Neuronal stem cell (in vitro differentiated cells): Measurements from ENCODE around the gene MYL3.
A peak's percentile ranks its signal among the peaks of the same experiment; 100 is the strongest.

Source experiments
- DNase-seq: peaks from one replicate; pipeline ENCODE4 v3.0.0-alpha.2; 2013; ENCODE audit warnings: low spot score
- H2AFZ ChIP-seq: one replicate; pipeline ENCODE4 v1.6.1; 2013; ENCODE audit warnings: mild to moderate bottlenecking, low read length, inconsistent platforms
- H2AK5ac ChIP-seq: 2 replicates; pipeline ENCODE4 v1.6.1; 2013; ENCODE audit warnings: low read depth, mild to moderate bottlenecking, inconsistent platforms, low read length, moderate library complexity, mixed read lengths
- H2BK120ac ChIP-seq: 2 replicates; pipeline ENCODE4 v1.6.1; 2013; ENCODE audit warnings: low read depth, mild to moderate bottlenecking, inconsistent platforms, low read length, moderate library complexity, mixed read lengths
- H2BK12ac ChIP-seq: one replicate; pipeline ENCODE4 v1.6.1; 2013; ENCODE audit warnings: low read length, inconsistent platforms
- H2BK15ac ChIP-seq: 2 replicates; pipeline ENCODE4 v1.6.1; 2013; ENCODE audit warnings: mild to moderate bottlenecking, low read length, inconsistent platforms, mixed read lengths
- H2BK5ac ChIP-seq: one replicate; pipeline ENCODE4 v1.6.1; 2013; ENCODE audit warnings: inconsistent platforms, mild to moderate bottlenecking, low read length, moderate library complexity
- H3K14ac ChIP-seq: one replicate; pipeline ENCODE4 v1.6.1; 2013; ENCODE audit warnings: low read length, inconsistent platforms
- H3K18ac ChIP-seq: 2 replicates; pipeline ENCODE4 v1.6.1; 2013; ENCODE audit warnings: low read length, inconsistent platforms
- H3K23ac ChIP-seq: 2 replicates; pipeline ENCODE4 v1.6.1; 2013; ENCODE audit warnings: low read depth, mild to moderate bottlenecking, mixed read lengths, low read length, inconsistent platforms; ENCODE audit not compliant: poor library complexity
- H3K27ac ChIP-seq: replicated peaks from 3 replicates; pipeline ENCODE4 v1.5.1; 2013; ENCODE audit warnings: low read length, inconsistent platforms
- H3K27me3 ChIP-seq, 3 experiments: 2 replicates each; pipeline ENCODE4 v1.6.1; 2013; ENCODE audit warnings: low read length in 3 of 3, mild to moderate bottlenecking in 2 of 3, inconsistent platforms in 1 of 3, low read depth in 1 of 3, mixed read lengths in 1 of 3, moderate library complexity in 1 of 3; ENCODE audit not compliant: control insufficient read depth in 3 of 3, insufficient read depth in 3 of 3
- H3K36me3 ChIP-seq, 2 donors: replicated peaks in 1 of 2; 2 replicates each; pipeline ENCODE4 v1.6.1; 2013; ENCODE audit warnings: low read length in 2 of 2; ENCODE audit not compliant: control insufficient read depth in 2 of 2, insufficient read depth in 2 of 2
- H3K4ac ChIP-seq: 2 replicates; pipeline ENCODE4 v1.6.1; 2013; ENCODE audit warnings: inconsistent platforms, mild to moderate bottlenecking, low read length, moderate library complexity
- H3K4me1 ChIP-seq, 2 donors: 1 replicate in 1 of 2; 2 replicates in 1 of 2; pipeline ENCODE4 v1.6.1; 2013; ENCODE audit warnings: low read length in 2 of 2, low read depth in 1 of 2; ENCODE audit not compliant: control insufficient read depth in 2 of 2, insufficient read depth in 1 of 2
- H3K4me2 ChIP-seq: one replicate; pipeline ENCODE4 v1.6.1; 2013; ENCODE audit warnings: mild to moderate bottlenecking, low read length, inconsistent platforms; ENCODE audit not compliant: insufficient read depth, poor library complexity, severe bottlenecking
- H3K4me3 ChIP-seq, 2 donors: 2 replicates each; pipeline ENCODE4 v1.5.1; 2013; ENCODE audit warnings: low read length in 2 of 2, mild to moderate bottlenecking in 2 of 2, inconsistent platforms in 1 of 2, moderate library complexity in 1 of 2
- H3K79me1 ChIP-seq: one replicate; pipeline ENCODE4 v1.6.1; 2013; ENCODE audit warnings: low read depth, mild to moderate bottlenecking, inconsistent platforms, low read length, moderate library complexity
- H3K9ac ChIP-seq: one replicate; pipeline ENCODE4 v1.6.1; 2013; ENCODE audit warnings: mild to moderate bottlenecking, low read depth, low read length, inconsistent platforms; ENCODE audit not compliant: poor library complexity
- H3K9me3 ChIP-seq, 2 donors: replicated peaks in 1 of 2; 2 replicates each; pipeline versions ENCODE3 to v1.6.1; 2013; ENCODE audit warnings: low read length in 2 of 2, mild to moderate bottlenecking in 2 of 2, inconsistent platforms in 1 of 2, low read depth in 1 of 2, mixed read lengths in 1 of 2, moderate library complexity in 1 of 2; ENCODE audit not compliant: control insufficient read depth in 2 of 2, insufficient read depth in 1 of 2
- H4K8ac ChIP-seq: one replicate; pipeline ENCODE4 v1.6.1; 2013; ENCODE audit warnings: low read depth, mild to moderate bottlenecking, inconsistent platforms, low read length, moderate library complexity
- H4K91ac ChIP-seq: one replicate; pipeline ENCODE4 v1.6.1; 2013; ENCODE audit warnings: low read length, low read depth, mild to moderate bottlenecking, inconsistent platforms; ENCODE audit not compliant: poor library complexity
- WGBS, 2 donors: extraction: QIAGEN DNeasy Blood & Tissue Kit; methylation state at CpG; one replicate each; pipeline ENCODE4 v1.1.7; 2013; ENCODE audit warnings: missing lambda C conversion rate in 2 of 2, mixed read lengths in 1 of 2; ENCODE audit not compliant: insufficient read length in 2 of 2, insufficient replicate concordance in 1 of 2; ENCODE audit errors: extremely low coverage in 2 of 2; 5-methylcytosine and 5-hydroxymethylcytosine counted together

The MYL3 gene

GRCh38 chr3:46877406-46878125 lies 14.3 kb upstream of the MYL3 start, which contains the start of gene PTH1R:
PTH1R (plus strand) TSS chr3:46877721; CDS start chr3:46883560, 5,839 bp downstream.
- peak within 1 kb of the TSS; percentile 4 for H3K9ac ChIP-seq
- peak within 1 kb of the TSS; percentile 94 for H2BK15ac ChIP-seq
- peak within 1 kb of the TSS; percentile 6 for H3K23ac ChIP-seq
- peaks cover 9 to 94% (median 26%) of the 10 kb centered on the region in 3 experiments for H3K27me3 ChIP-seq
- H3K14ac ChIP-seq: peak within 1 kb of the TSS; percentile 84
- H3K4ac ChIP-seq: peak within 1 kb of the TSS; percentile 72
- H2BK120ac ChIP-seq: peak within 1 kb of the TSS; percentile 74
- no peak within 1 kb of the TSS for H4K91ac ChIP-seq
- no peak within 1 kb of the TSS for H4K8ac ChIP-seq
- H2AK5ac ChIP-seq: peak within 1 kb of the TSS; percentile 47
- no peak for DNase-seq
- WGBS, 2 donors: no CpG with 5 or more reads among the region's 7 CpGs
- peaks cover 0 to 2% of the 10 kb centered on the region in 2 donors for H3K9me3 ChIP-seq
- no peaks in the 10 kb centered on the region for H3K36me3 ChIP-seq
- peak within 1 kb of the TSS; percentile 77 for H2BK12ac ChIP-seq
- H2AFZ ChIP-seq: peak within 1 kb of the TSS; percentile 26
- peak within 1 kb of the TSS; percentile 82 for H3K18ac ChIP-seq
- H2BK5ac ChIP-seq: peak within 1 kb of the TSS; percentile 27
- H3K27ac ChIP-seq: no peak within 1 kb of the TSS
- H3K4me2 ChIP-seq: no peak within 1 kb of the TSS
- no peaks in the 10 kb centered on the region for H3K79me1 ChIP-seq
- no peak within 1 kb of the TSS for H3K4me3 ChIP-seq
- peaks cover 3 to 11% of the 10 kb centered on the region in 2 donors for H3K4me1 ChIP-seq

DNA sequence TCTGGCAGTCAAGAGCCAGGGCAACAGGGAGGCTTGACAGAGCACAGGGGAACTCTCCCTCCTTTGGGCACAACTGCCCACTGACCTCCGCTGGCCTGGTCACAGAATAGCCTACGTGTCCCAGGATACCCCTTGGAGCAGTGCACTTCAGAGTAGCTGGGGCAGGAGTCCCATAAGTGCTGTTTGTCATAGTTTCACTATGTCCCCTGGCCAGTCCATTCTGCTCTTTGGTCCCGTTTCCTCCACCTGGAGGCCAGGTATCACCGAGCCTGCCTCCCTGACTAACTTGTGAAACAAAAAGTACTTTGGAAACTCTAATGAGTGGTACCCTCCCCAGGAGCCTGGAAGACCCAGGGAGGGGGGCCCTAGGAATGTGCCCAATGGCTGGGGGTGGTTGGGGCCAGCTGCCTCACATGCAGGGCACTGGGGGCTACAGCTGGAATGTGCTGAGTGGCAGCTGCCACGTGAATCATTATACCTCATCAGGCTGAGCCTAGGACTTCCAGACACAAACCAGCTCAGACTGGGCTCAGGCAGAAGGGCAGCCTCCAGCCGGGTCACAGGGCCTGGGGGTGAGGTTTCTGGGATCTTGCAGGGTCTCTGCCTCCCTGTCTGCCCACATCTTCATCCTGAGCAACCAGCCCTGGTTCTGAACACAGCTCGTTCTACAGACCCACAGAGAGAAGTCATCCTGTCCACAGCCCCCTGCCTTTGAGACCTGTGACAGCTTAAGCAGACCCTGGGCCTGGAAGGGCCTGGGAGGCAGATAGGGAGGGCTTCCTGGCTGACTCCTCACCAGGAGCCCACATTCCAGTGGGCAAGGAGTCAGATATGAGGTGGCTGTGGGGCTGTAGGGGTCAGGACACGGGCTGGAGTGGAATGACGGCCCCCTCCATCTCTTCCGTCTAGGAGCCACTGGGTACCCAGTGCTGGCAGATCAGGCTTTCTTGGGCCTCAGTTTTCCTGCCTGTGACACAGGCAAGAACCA lies 13.4 kb upstream of the MYL3 start:
- peak overlapping the region; percentile 94 for H2BK15ac ChIP-seq
- no peak overlapping the region for H4K91ac ChIP-seq
- no peak overlapping the region for H4K8ac ChIP-seq
- peak overlapping the region; percentile 27 for H2BK5ac ChIP-seq
- H2AFZ ChIP-seq: peak overlapping the region; percentile 26
- H3K79me1 ChIP-seq: no peaks in the 10 kb centered on the region
- H2AK5ac ChIP-seq: peak overlapping the region; percentile 69
- H3K27me3 ChIP-seq: peaks cover 7 to 92% (median 18%) of the 10 kb centered on the region in 3 experiments
- H3K14ac ChIP-seq: peak overlapping the region; percentile 84
- no peak overlapping the region for H3K27ac ChIP-seq
- no peak for DNase-seq
- peak overlapping the region; percentile 77 for H2BK12ac ChIP-seq
- H3K9me3 ChIP-seq: peaks cover 0 to 2% of the 10 kb centered on the region in 2 donors
- peak overlapping the region; percentile 72 for H3K4ac ChIP-seq
- H3K23ac ChIP-seq: no peak overlapping the region
- no peak overlapping the region for H3K9ac ChIP-seq
- H2BK120ac ChIP-seq: peak overlapping the region; percentile 74
- H3K36me3 ChIP-seq: no peaks in the 10 kb centered on the region
- peaks cover 6 to 11% of the 10 kb centered on the region in 2 donors for H3K4me1 ChIP-seq
- H3K18ac ChIP-seq: peak overlapping the region; percentile 77
- WGBS, 2 donors: no CpG with 5 or more reads among the region's 10 CpGs
- no peak overlapping the region for H3K4me3 ChIP-seq
- H3K4me2 ChIP-seq: no peak overlapping the region

- H3K9ac ChIP-seq: peak overlapping the region; percentile 27
- H3K4me1 ChIP-seq: peaks cover 6 to 11% of the 10 kb centered on the region in 2 donors
- no peak overlapping the region for H2AFZ ChIP-seq
- H2BK12ac ChIP-seq: no peak overlapping the region
- H3K9me3 ChIP-seq: no peaks in the 10 kb centered on the region
- no peak overlapping the region for H3K4me3 ChIP-seq
- no CpG with 5 or more reads among the region's 9 CpGs for WGBS, 2 donors
- no peak overlapping the region for H2BK120ac ChIP-seq
- H3K27me3 ChIP-seq: peaks cover 0 to 92% (median 8%) of the 10 kb centered on the region in 3 experiments
- no peaks in the 10 kb centered on the region for H3K79me1 ChIP-seq
- H3K18ac ChIP-seq: no peak overlapping the region
- H4K91ac ChIP-seq: no peak overlapping the region
- H3K4ac ChIP-seq: no peak overlapping the region
- H3K14ac ChIP-seq: no peak overlapping the region
- H2AK5ac ChIP-seq: peak overlapping the region; percentile 69
- no peak overlapping the region for H2BK5ac ChIP-seq
- no peak for DNase-seq
- H3K23ac ChIP-seq: no peak overlapping the region
- H3K27ac ChIP-seq: no peak overlapping the region
- H3K4me2 ChIP-seq: no peak overlapping the region
- H4K8ac ChIP-seq: no peak overlapping the region
- H3K36me3 ChIP-seq: no peaks in the 10 kb centered on the region
- no peak overlapping the region for H2BK15ac ChIP-seq
Measured at GRCh38 chr3:46875560-46875959, 12.3 kb upstream of the MYL3 start.
